GM19395 (cell line): Measurements from ENCODE around the gene PLEKHF1.
"Not testable (repeated sequence)": the region's sequence is repeated elsewhere in the genome, so short reads cannot be mapped to it uniquely, and the experiment has no call there.

Experiments used
- ATAC-seq: cut with Tn5 transposase; IDR thresholded peaks from one replicate; pipeline ENCODE4 v1.9.1; 2021; ENCODE audit warnings: mild to moderate bottlenecking, moderate library complexity; ENCODE audit not compliant: unreplicated experiment

Gene PLEKHF1

DNA sequence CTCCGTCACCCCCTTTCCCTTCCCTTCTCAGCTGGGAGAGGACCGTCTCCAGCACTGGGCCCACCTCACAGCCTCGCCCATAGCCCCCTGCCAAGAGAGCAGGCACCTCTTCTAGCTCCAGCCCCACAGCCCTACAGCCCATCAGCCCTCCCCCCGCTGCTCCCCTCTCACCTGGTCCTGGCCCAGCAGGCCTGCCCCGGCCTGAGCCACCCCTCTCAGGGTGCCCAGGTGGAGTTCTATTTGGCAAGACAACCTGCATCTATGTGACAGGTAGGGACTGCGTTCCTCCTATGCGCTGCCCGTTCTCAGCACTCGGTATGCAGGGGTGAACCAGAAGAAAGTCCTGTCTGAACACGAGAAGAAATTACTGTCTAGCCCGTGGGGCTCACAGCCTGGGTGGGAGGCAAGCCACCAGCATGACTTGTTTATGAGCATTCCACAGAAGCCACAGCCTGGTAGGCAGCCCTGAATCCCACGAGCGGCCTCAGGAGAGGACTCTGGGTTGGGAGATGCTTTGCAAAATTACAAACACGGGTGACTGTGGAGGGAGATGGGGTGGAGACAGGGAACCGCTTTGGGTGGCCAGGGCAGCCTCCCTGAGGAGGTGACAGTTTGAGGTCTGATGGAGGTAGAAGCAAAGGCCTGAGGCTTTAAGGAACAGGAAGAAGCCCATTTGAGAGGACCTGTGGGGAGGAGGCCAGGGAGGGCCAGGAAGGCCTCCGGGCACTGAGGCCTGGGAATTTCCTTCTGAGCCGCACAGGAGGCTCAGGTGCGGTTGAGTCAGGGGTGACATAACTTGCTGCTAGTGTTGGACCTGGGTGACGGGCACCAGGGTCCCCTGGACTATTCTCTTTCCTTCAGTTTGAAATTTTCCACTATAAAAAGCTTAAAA lies 1.2 kb upstream of the PLEKHF1 start:
- ATAC-seq: no peak

DNA sequence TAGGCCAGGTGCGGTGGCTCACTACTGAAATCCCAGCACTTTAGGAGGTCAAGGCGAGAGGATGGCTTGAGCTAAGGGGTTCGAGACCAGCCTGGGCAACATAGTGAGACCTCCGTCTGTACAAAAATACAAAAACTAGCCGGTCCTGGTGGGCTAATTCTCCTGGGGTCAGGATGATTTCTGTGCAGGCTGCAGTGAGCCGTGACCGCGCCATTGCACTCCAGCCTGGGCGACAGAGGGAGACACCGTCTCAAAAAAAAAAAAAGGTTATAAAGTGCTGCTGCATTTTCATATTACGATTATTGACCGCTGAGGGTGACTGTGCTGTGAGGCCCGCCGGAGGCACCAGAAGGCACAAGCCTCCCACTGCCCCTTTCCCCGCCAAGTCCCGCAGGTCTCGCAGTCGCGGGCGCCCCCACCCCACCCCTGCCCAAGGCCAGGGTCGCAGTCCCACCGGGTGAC lies 477 bp upstream of the PLEKHF1 start:
- ATAC-seq: peak; percentile 34

DNA sequence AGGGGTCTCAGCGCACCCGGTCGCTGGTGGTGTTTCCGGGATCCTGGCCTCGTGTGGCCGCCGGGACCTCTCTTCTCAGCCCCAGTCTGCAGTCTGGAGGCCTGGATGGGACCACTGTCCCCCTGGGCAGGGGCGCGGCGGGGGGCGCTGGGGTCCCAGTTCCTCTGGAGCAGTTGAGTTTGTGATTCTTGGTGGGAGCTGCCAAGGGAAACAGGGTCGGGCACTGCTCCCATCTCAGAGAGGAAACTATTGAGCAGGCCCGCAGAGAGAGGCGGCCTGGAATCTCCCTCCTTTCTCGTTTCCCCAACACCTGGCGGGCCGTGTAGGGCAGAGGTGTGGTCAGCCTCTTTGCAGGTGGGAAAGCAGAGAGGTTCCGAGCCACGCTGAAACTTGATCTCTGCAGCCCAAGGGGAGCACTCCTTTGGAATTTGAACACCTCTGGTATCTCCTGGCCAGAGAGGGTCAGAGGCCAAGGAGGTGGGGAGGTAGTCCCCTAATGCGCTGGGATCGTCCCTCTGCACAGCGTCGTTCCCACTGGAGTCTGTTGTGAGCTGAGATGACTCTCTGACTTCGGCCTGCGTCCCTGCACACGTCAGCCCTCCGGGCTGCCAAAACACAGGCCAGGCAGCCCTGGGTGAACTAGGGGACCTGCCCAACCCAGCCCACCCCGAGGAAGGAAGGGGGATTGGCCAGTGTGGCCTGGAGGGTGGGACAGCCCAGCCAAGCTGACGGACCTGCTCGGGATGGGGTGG lies 741 bp downstream of the PLEKHF1 start:
- ATAC-seq: peak; percentile 12

- ATAC-seq: no peak
These were observed 1.5 kb downstream of the PLEKHF1 start for GRCh38 chr19:29666578-29667386.

- ATAC-seq: no peak
These were observed 2.1 kb downstream of the PLEKHF1 start for GRCh38 chr19:29667387-29667783.

DNA sequence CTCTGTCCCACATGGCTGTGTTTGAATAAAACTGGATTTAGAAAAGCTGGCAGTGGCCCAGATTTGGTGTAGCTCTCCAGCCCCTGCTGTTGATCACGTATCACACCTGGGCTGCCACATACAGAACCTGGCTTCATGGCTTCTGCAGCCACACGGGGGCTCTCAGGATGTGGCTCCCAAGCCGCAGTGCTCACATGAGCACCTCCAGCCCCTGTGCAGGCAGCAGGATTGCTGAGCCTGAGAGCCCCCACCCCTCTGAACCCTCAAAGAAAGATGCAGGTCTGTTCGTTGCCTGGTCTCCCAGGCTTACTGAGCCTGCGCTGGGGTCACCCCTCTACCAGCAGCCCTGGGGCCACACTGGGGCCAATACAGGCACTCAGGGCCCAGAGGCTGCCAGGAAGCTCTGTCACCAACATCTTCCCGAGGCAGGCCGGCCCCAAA lies 2.7 kb downstream of the PLEKHF1 start:
- ATAC-seq: no peak

GRCh38 chr19:29668746-29669609 lies 3.7 kb downstream of the PLEKHF1 start:
- ATAC-seq: no peak

DNA sequence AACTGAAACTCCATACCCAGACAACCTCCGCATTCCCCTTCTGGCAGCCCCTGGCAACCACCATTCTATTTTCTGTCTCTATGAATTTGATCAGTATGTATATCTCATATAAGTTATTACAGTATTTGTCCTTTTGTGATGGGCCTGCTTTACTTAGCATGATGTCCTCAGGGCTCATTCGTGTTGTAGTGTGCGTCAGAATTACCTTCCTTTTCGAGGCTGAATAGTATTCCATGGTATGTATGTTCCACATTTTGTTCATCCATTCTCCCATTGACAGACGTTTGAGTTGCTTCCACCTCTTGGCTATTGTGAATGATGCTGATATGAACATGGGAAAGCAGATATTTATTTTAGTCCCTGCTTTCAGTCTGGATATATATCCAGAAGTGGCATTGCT lies 5.0 kb downstream of the PLEKHF1 start:
- ATAC-seq: no peak

DNA sequence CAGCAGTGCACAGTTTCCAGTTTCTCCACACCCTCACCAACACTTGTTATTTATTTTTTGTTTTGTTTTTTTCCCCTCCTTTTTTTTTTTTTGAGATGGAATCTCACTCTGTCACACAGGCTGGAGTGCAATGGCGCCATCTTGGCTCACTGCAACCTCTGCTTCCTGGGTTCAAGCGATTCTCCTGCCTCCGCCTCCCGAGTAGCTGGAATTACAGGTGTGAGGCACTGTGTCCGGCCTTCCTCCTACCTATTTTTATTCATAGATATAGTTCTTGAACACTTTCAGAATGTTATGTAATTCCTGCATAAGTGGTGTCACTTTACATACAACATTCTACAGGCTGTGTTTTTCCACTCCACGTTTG lies 5.7 kb downstream of the PLEKHF1 start:
- ATAC-seq: not testable (repeated sequence)

- ATAC-seq: peak; percentile 74
These were observed 6.3 kb downstream of the PLEKHF1 start for GRCh38 chr19:29671393-29672160.

GRCh38 chr19:29672319-29672932 lies 7.2 kb downstream of the PLEKHF1 start:
- no peak for ATAC-seq

DNA sequence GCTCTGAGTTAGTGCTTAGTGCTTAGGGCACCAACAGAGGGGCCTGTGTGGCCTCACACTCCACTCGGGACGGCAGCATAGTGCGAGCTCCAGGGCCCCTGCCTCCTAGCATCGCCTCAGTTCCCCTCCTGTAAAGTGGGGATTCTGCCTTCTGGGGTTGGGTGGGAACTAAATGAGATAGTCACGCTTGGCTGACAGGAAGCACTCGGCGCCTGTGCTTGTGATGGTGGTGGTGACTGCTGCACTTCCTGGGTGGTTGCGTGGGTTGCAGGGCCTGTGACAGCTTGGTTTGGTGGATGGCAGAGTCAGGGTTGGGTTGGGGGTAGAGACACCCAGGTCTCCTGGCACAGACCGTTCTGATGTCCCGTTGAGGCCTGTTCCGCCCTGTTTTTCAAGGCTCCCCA lies 7.7 kb downstream of the PLEKHF1 start:
- no peak for ATAC-seq

DNA sequence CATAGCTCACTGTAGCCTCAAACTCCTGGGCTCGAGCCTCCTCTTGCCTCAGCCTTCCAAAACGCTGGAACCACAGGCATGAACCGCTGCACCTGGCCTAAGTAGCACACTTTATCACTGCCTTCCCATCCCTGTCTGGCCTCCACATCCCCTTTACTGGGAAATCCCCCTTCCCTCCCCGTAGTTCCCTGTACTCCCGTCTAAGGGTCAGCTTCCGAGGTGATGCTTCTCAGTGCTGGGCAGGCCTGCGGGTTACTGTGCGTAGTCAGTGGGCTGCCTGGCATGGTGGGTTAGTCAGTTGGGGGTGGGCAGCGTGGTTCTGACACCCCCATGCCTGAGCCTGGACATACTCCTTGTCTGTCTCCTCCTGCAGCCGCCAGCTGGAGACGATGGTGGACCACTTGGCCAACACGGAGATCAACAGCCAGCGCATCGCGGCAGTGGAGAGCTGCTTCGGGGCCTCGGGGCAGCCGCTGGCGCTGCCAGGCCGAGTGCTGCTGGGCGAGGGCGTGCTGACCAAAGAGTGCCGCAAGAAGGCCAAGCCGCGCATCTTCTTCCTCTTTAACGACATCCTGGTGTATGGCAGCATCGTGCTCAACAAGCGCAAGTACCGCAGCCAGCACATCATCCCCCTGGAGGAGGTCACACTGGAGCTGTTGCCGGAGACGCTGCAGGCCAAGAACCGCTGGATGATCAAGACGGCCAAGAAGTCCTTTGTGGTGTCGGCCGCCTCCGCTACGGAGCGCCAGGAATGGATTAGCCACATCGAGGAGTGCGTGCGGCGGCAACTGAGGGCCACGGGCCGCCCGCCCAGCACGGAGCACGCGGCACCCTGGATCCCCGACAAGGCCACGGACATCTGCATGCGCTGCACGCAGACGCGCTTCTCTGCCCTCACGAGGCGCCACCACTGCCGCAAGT lies 8.4 kb downstream of the PLEKHF1 start:
- no peak for ATAC-seq

DNA sequence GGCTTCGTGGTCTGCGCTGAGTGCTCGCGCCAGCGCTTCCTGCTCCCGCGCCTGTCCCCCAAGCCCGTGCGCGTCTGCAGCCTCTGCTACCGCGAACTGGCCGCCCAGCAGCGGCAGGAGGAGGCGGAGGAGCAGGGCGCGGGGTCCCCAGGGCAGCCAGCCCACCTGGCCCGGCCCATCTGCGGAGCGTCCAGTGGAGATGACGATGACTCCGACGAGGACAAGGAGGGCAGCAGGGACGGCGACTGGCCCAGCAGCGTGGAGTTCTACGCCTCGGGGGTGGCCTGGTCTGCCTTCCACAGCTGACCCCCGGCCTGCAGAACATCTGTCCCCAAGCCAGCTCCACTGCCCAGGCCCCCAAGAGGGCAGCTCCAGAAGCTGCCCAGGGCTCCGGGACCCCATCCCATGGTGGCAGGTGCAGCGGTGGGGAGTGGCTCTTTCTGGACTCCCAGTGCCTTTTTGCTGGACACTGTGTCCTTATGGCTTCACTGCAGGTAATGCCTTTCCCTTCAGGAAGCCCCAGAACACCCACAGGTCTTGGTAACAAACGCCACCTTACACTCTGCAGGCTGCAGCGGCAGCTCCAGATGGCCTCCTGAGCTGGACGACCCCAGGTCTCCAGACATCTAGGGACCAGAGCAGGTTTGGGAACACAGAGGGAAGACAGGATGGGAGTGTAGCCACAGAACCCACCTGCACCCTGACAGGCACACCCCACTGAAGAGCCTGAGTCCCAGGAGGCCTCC lies 9.3 kb downstream of the PLEKHF1 start:
- no peak for ATAC-seq

DNA sequence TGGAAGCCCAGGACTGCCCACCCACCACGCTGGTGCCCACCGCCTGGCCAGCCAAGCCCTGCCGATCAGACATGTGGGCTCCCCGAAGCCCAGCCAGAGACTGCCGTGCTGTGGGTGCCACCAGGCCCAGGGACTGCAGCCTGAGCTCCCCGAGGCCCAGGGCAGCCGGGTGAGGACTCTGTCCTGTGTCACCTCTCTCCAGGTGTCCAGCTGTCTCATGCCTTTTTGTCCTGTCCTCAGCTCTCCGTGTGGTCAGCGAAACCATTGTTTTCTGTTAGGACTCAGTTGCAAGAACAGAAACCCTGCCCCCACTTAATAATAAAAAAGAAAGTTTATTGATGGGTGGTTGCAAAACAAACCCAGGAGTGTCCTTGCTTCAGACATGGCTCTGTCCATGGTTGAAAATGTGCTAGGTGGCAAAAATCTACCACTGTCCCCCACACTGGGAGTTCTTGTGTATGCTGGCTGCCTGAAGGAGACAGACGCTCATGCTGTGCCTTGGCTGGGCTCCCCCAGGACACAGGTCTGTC lies 9.9 kb downstream of the PLEKHF1 start:
- no peak for ATAC-seq

DNA sequence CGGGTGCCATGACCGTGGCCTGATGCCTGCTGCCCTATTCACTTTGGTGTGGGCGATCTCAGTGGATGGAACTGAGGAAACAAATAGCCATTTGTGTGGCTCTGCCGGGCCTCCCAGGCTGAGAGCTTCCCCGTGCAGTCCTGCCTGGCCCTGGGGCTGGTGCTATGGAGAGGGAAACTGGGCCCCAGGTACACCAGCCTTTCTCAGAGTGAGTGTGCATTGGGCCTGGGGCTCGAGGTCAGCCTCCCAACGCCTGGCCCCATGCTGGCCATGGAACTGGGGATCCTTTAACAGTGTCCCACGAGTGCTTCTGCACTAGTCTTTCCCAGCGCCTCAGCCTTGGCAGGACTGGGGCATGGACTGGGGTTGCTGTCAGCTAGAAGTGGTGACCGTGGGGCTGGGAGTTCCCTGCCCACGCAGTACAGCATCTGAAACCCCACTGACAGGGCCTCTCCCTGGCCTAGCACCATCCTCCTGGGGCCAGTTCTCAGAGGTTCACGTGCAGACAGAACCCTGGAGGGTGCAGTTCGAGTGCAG lies 10.5 kb downstream of the PLEKHF1 start:
- ATAC-seq: no peak

GRCh38 chr19:29676586-29676985 lies 11.3 kb downstream of the PLEKHF1 start:
- no peak for ATAC-seq
